Caco-2 (cell line): ENCODE results near the gene DPM1. TPM values are rescaled to one million over a fixed set of nuclear protein-coding genes. Genes with fewer than 3 reads are reported as not detected.

Source experiments
- BruUV-seq: library from RNA; stranded (reverse); fragments of 400-500 nt; replicated peaks from 2 replicates; lab custom pipeline; 2021; lab: Mats Ljungman, UMichigan
- CTCF ChIA-PET: fragments of 300-600 bp; sonication (Branson Sonifier 250); formaldehyde crosslinking; loops from one replicate; lab custom pipeline; 2022; ENCODE audit warnings: antibody characterized with exemption; lab: Charles Lee
- POLR2A ChIA-PET: fragments of 300-600 bp; sonication (Branson Sonifier 250); formaldehyde crosslinking; loops from one replicate; lab custom pipeline; 2022; ENCODE audit warnings: antibody characterized with exemption; lab: Charles Lee
- DNase-seq, 2 experiments: peaks; one replicate each; pipeline versions ENCODE4 v3.0.0 to v3.0.0-alpha.2; 2020 to 2022
- H3K27me3 ChIP-seq: replicated peaks from 2 replicates; pipeline ENCODE4 v1.6.0; 2011; ENCODE audit warnings: low read length; ENCODE audit not compliant: control insufficient read depth, insufficient read depth
- H3K36me3 ChIP-seq: 2 replicates; pipeline ENCODE4 v1.5.1; 2011; ENCODE audit warnings: low read length; ENCODE audit not compliant: control insufficient read depth, insufficient read depth
- H3K4me1 ChIP-seq: fragments of 250-450 bp; sonication (Bioruptor Pico); 2 replicates; pipeline ENCODE4 v1.5.1; 2020; ENCODE audit warnings: mild to moderate bottlenecking
- H3K4me3 ChIP-seq: 2 replicates; pipeline ENCODE4 v1.5.1; 2011; ENCODE audit warnings: low read depth, mild to moderate bottlenecking, control low read depth, low read length
- H3K9me3 ChIP-seq: fragments of 250-450 bp; sonication (Bioruptor Pico); 2 replicates; pipeline ENCODE4 v1.5.1; 2020; ENCODE audit warnings: mild to moderate bottlenecking, moderate library complexity
- H3K27ac Mint-ChIP-seq: one replicate; pipeline ENCODE4 v1.8.0; 2022; ENCODE audit warnings: mixed read lengths; ENCODE audit not compliant: unreplicated experiment
- H3K27me3 Mint-ChIP-seq: one replicate; pipeline ENCODE4 v1.8.0; 2022; ENCODE audit warnings: mixed read lengths; ENCODE audit not compliant: insufficient read depth, unreplicated experiment
- H3K36me3 Mint-ChIP-seq: one replicate; pipeline ENCODE4 v1.8.0; 2022; ENCODE audit warnings: mild to moderate bottlenecking, mixed read lengths; ENCODE audit not compliant: insufficient read depth, unreplicated experiment
- H3K4me1 Mint-ChIP-seq: one replicate; pipeline ENCODE4 v1.8.0; 2022; ENCODE audit warnings: low read depth, mixed read lengths; ENCODE audit not compliant: unreplicated experiment
- H3K4me3 Mint-ChIP-seq: one replicate; pipeline ENCODE4 v1.8.0; 2022; ENCODE audit warnings: mild to moderate bottlenecking, moderate library complexity, mixed read lengths; ENCODE audit not compliant: unreplicated experiment
- H3K9me3 Mint-ChIP-seq: one replicate; pipeline ENCODE4 v1.8.0; 2022; ENCODE audit warnings: mixed read lengths; ENCODE audit not compliant: unreplicated experiment
- CTCF ChIP-seq, 2 experiments: fragments of 200-600 bp in 1 of 2; IDR thresholded peaks; 1 replicate in 1 of 2; 2 replicates in 1 of 2; pipeline versions ENCODE4 v1.5.1 to v1.8.0; 2011 to 2022; ENCODE audit warnings: antibody characterized with exemption in 1 of 2, control low read depth in 1 of 2, inconsistent platforms in 1 of 2, low read depth in 1 of 2, low read length in 1 of 2, mild to moderate bottlenecking in 1 of 2, moderate library complexity in 1 of 2; ENCODE audit not compliant: insufficient read depth in 1 of 2, severe bottlenecking in 1 of 2, unreplicated experiment in 1 of 2
- intact Hi-C: fragments of 100-400 bp; cut with micrococcal nuclease; formaldehyde crosslinking; loops from one replicate; pipeline ENCODE4 v1.10.0; 2022; ENCODE audit not compliant: unreplicated experiment
- total RNA-seq: library from RNA; stranded (reverse); gene quantifications from 2 replicates; pipeline ENCODE4 v1.2.3, GENCODE V29; 2022

The DPM1 gene
- total RNA-seq, 1 experiment from 2014 or later: 188 TPM

DNA sequence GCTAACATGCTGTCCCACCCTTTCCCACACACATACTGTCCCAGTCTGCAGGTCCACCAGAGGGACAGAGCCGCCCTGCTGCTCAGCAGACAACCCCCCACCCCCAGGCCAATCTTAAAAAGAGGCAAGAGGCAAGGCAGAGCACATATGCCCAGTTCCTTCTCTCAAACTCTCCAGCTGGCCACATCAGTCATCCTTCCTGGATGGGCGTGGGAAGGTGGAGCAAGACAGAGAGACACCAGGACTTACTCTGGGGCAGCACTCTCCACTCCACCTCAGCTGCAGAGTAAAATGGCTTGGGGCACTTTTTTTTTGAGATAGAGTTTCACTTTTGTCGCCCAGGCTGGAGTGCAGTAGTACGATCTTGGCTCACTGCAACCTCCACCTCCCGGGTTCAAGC lies 11.1 kb upstream of the DPM1 start:
- H3K36me3 Mint-ChIP-seq: no peaks in the 10 kb centered on the region
- CTCF ChIA-PET: no interaction called here
- BruUV-seq: no TSS peak
- no peak overlapping the region for H3K27ac Mint-ChIP-seq
- peaks cover 1% of the 10 kb centered on the region; the same call in 1 of the 2 replicates for H3K9me3 ChIP-seq
- no peak overlapping the region for H3K4me3 ChIP-seq
- TF ChIP-seq CTCF (IDR thresholded peaks at IDR 0.05; ENCODE audit: insufficient read depth in 1 of 2, low read depth in 1 of 2, low read length in 1 of 2, severe bottlenecking in 1 of 2, unreplicated experiment in 1 of 2): no peak
- peaks cover 14% of the 10 kb centered on the region for H3K27me3 Mint-ChIP-seq
- no peaks in the 10 kb centered on the region for H3K36me3 ChIP-seq
- H3K27me3 ChIP-seq: no peaks in the 10 kb centered on the region; the same call in 1 of the 2 replicates
- H3K4me1 Mint-ChIP-seq: no peaks in the 10 kb centered on the region
- peaks cover 2% of the 10 kb centered on the region for H3K9me3 Mint-ChIP-seq
- no peak for DNase-seq
- POLR2A ChIA-PET: no interaction called here
- intact Hi-C loops: no loop called here
- no peaks in the 10 kb centered on the region for H3K4me1 ChIP-seq
- H3K4me3 Mint-ChIP-seq: no peak overlapping the region

GRCh38 chr20:50968289-50968688 lies 10.0 kb upstream of the DPM1 start:
- no peaks in the 10 kb centered on the region for H3K36me3 Mint-ChIP-seq
- H3K4me1 Mint-ChIP-seq: no peaks in the 10 kb centered on the region
- DNase-seq: no peak
- POLR2A ChIA-PET: interaction anchor here (1.4 kb wide), 1 partner anchor 10 kb away, joined by 4 read pairs; the partner anchor contains the start of genes DPM1 and MOCS3
- Histone ChIP-seq H3K9me3 (no peaks in the 10 kb centered on the region), H3K4me3 (no peak overlapping the region), H3K36me3 (no peaks in the 10 kb centered on the region), H3K27me3 (no peaks in the 10 kb centered on the region; the same call in 1 of the 2 replicates), H3K4me1 (no peaks in the 10 kb centered on the region)
- CTCF ChIA-PET: interaction anchor here (1.8 to 1.9 kb wide), 2 partner anchors 10 to 178 kb away, joined by 4 to 6 read pairs; partner anchors contain the start of genes DPM1 and MOCS3
- no TSS peak for BruUV-seq
- H3K9me3 Mint-ChIP-seq: no peaks in the 10 kb centered on the region
- intact Hi-C loops: no loop called here
- H3K27me3 Mint-ChIP-seq: peaks cover 14% of the 10 kb centered on the region
- no peak overlapping the region for H3K4me3 Mint-ChIP-seq
- H3K27ac Mint-ChIP-seq: no peak overlapping the region
- no peak for TF ChIP-seq CTCF (IDR thresholded peaks at IDR 0.05; ENCODE audit: insufficient read depth in 1 of 2, low read depth in 1 of 2, low read length in 1 of 2, severe bottlenecking in 1 of 2, unreplicated experiment in 1 of 2)

DNA sequence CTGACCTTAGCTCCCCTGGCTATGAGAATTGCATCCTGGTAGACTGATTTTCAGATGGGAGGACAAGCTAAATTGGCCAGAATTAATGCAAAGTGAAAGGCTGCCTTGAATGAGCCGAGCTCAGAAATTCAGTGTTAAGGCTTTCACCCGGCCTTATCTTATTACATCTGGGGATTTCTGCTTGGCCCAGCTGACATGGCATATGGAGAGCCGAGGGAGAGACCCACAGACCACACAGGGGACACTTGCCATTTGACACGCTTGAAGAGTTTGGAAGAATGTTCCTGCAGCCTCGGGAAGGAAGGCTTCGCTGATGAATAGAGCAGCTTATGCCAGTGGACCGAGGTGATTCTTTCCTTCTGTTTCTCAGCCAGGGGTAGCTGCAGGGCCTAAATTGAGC lies 9.3 kb upstream of the DPM1 start:
- Mint-ChIP-seq H3K36me3 (no peaks in the 10 kb centered on the region), H3K4me3 (no peak overlapping the region), H3K27ac (no peak overlapping the region), H3K4me1 (no peaks in the 10 kb centered on the region), H3K9me3 (no peaks in the 10 kb centered on the region), H3K27me3 (peaks cover 14% of the 10 kb centered on the region)
- BruUV-seq: no TSS peak
- CTCF ChIA-PET: interaction anchor here (1.0 to 1.9 kb wide), 3 partner anchors 9 to 177 kb away, joined by 4 to 6 read pairs (median 5); partner anchors contain the start of genes DPM1 and MOCS3
- intact Hi-C loops: no loop called here
- no peaks in the 10 kb centered on the region for H3K36me3 ChIP-seq
- H3K4me3 ChIP-seq: no peak overlapping the region
- POLR2A ChIA-PET: interaction anchor here (1.4 kb wide), 1 partner anchor 9 kb away, joined by 4 read pairs; the partner anchor contains the start of genes DPM1 and MOCS3
- H3K27me3 ChIP-seq: no peaks in the 10 kb centered on the region; the same call in 1 of the 2 replicates
- H3K9me3 ChIP-seq: no peaks in the 10 kb centered on the region
- no peaks in the 10 kb centered on the region for H3K4me1 ChIP-seq
- no peak for DNase-seq
- no peak for TF ChIP-seq CTCF (IDR thresholded peaks at IDR 0.05; ENCODE audit: insufficient read depth in 1 of 2, low read depth in 1 of 2, low read length in 1 of 2, severe bottlenecking in 1 of 2, unreplicated experiment in 1 of 2)
